Neural crest cell (in vitro differentiated cells): Measurements from ENCODE around the gene NRTN. TPM values are rescaled to one million over a fixed set of nuclear protein-coding genes. Genes with fewer than 3 reads are reported as not detected.

Experiments
- DNase-seq: peaks from one replicate; pipeline ENCODE4 v3.0.0; 2021; ENCODE audit warnings: low read depth, mixed read lengths, low spot score
- H3K27ac Mint-ChIP-seq: one replicate; pipeline ENCODE4 v1.8.0; 2021; ENCODE audit warnings: mild to moderate bottlenecking, mixed read lengths; ENCODE audit not compliant: unreplicated experiment
- H3K27me3 Mint-ChIP-seq: 2 replicates; pipeline ENCODE4 v1.8.0; 2021; ENCODE audit warnings: low read depth, mild to moderate bottlenecking, mixed read lengths
- H3K36me3 Mint-ChIP-seq: 2 replicates; pipeline ENCODE4 v1.8.0; 2021; ENCODE audit warnings: low read depth, mild to moderate bottlenecking, mixed read lengths
- H3K4me1 Mint-ChIP-seq: 2 replicates; pipeline ENCODE4 v1.8.0; 2021; ENCODE audit warnings: mixed read lengths
- H3K4me3 Mint-ChIP-seq: one replicate; pipeline ENCODE4 v1.8.0; 2021; ENCODE audit warnings: mild to moderate bottlenecking, mixed read lengths
- H3K9me3 Mint-ChIP-seq: 2 replicates; pipeline ENCODE4 v1.8.0; 2021; ENCODE audit warnings: mixed read lengths
- CTCF ChIP-seq: fragments of 200-600 bp; sonication (generic); conservative IDR thresholded peaks from 2 replicates; pipeline ENCODE4 v1.5.0; 2021; ENCODE audit warnings: antibody characterized with exemption, mild to moderate bottlenecking
- total RNA-seq: library from RNA; stranded (reverse); gene quantifications from 2 replicates; pipeline ENCODE4 v1.2.1, GENCODE V29; 2021

Gene NRTN
- total RNA-seq, 1 donor from 2014 or later, result 4.8 TPM

GRCh38 chr19:5825178-5825577 is 20.3 kb downstream of the NRTN start:
- H3K9me3 Mint-ChIP-seq, result no peaks in the 10 kb centered on the region
- no peak overlapping the region for H3K27ac Mint-ChIP-seq

GRCh38 chr19:5826531-5827341 is 21.9 kb downstream of the NRTN start:
- Mint-ChIP-seq H3K9me3 (no peaks in the 10 kb centered on the region), H3K4me1 (peaks cover 14% of the 10 kb centered on the region), H3K36me3 (no peaks in the 10 kb centered on the region), H3K27ac (peak overlapping the region; percentile 98), H3K27me3 (peaks cover 6% of the 10 kb centered on the region), H3K4me3 (peak overlapping the region; percentile 88)
- DNase-seq, result peak; percentile 45
- TF ChIP-seq CTCF, result no peak

More at GRCh38 chr19:5825178-5825577, 20.3 kb downstream of the NRTN start:
- Mint-ChIP-seq H3K4me1 (peaks cover 14% of the 10 kb centered on the region), H3K36me3 (no peaks in the 10 kb centered on the region), H3K27me3 (peaks cover 9% of the 10 kb centered on the region), H3K4me3 (no peak overlapping the region)
- DNase-seq, result no peak
- TF ChIP-seq CTCF, result no peak

GRCh38 chr19:5827342-5827890 is 22.5 kb downstream of the NRTN start:
- TF ChIP-seq CTCF, result no peak
- no peaks in the 10 kb centered on the region for H3K36me3 Mint-ChIP-seq
- H3K9me3 Mint-ChIP-seq, result no peaks in the 10 kb centered on the region
- H3K27me3 Mint-ChIP-seq, result peaks cover 8% of the 10 kb centered on the region
- peaks cover 14% of the 10 kb centered on the region for H3K4me1 Mint-ChIP-seq
- peak overlapping the region; percentile 88 for H3K4me3 Mint-ChIP-seq
- DNase-seq, result no peak
- peak overlapping the region; percentile 98 for H3K27ac Mint-ChIP-seq

- Mint-ChIP-seq H3K4me1 (peaks cover 14% of the 10 kb centered on the region), H3K9me3 (no peaks in the 10 kb centered on the region), H3K27ac (peak overlapping the region; percentile 98), H3K36me3 (no peaks in the 10 kb centered on the region), H3K4me3 (peak overlapping the region; percentile 97), H3K27me3 (peaks cover 8% of the 10 kb centered on the region)
- TF ChIP-seq CTCF, result no peak
- DNase-seq, result peak; percentile 92
Measured at GRCh38 chr19:5827891-5828660, 23.2 kb downstream of the NRTN start.

- Mint-ChIP-seq H3K36me3 (no peaks in the 10 kb centered on the region), H3K4me1 (peaks cover 14% of the 10 kb centered on the region), H3K9me3 (no peaks in the 10 kb centered on the region), H3K4me3 (peak overlapping the region; percentile 97), H3K27me3 (peaks cover 11% of the 10 kb centered on the region), H3K27ac (peak overlapping the region; percentile 98)
- no peak for DNase-seq
- TF ChIP-seq CTCF, result no peak
Measured at GRCh38 chr19:5828661-5829566, 24.0 kb downstream of the NRTN start.
